AG04450 (cell line): Measurements from ENCODE around the gene TSPAN15. TPM values are rescaled to one million over a fixed set of nuclear protein-coding genes. Genes with fewer than 3 reads are reported as not detected.
A peak's percentile ranks its signal among the peaks of the same experiment; 100 is the strongest.
"Not testable (repeated sequence)": the region's sequence is repeated elsewhere in the genome, so short reads cannot be mapped to it uniquely, and the experiment has no call there.

Source experiments
- CTCF ChIA-PET: fragments of 300-600, 350-600 bp; formaldehyde crosslinking; extraction: SDS; loops from one replicate; lab custom pipeline; 2022; ENCODE audit warnings: antibody characterized with exemption, inconsistent platforms; lab: Charles Lee
- POLR2A ChIA-PET: fragments of 350-600 bp; formaldehyde crosslinking; extraction: SDS; loops from one replicate; lab custom pipeline; 2021; ENCODE audit warnings: antibody characterized with exemption, inconsistent platforms; lab: Yijun Ruan, JAX
- DNase-seq: peaks from one replicate; pipeline ENCODE4 v3.0.0-alpha.2; 2011; ENCODE audit warnings: low read depth, low spot score
- H3K27ac ChIP-seq: one replicate; pipeline ENCODE4 v1.5.1; 2012; ENCODE audit warnings: low read depth, low read length, control low read depth
- H3K27me3 ChIP-seq: one replicate; pipeline ENCODE4 v1.6.0; 2012; ENCODE audit warnings: low read length; ENCODE audit not compliant: control insufficient read depth, insufficient read depth
- H3K4me3 ChIP-seq: 2 replicates; pipeline ENCODE4 v1.5.1; 2011; ENCODE audit warnings: mild to moderate bottlenecking, low read depth, low read length, control low read depth
- H3K9me3 ChIP-seq: 2 replicates; pipeline ENCODE4 v1.5.1; 2012; ENCODE audit warnings: low read length; ENCODE audit not compliant: control insufficient read depth, insufficient read depth
- polyA plus RNA-seq: library from polyadenylated mRNA; depleted of rRNA; stranded (reverse); fragments of >200 nt; gene quantifications from 2 replicates; pipeline ENCODE4 v1.2.3, GENCODE V29; 2011
- TF ChIP-seq, protein P1 (sequence below): IDR thresholded peaks from 2 replicates; pipeline ENCODE4 v1.5.1; 2011; ENCODE audit warnings: low read depth, low read length, control low read depth, inconsistent platforms

The TSPAN15 gene
- polyA plus RNA-seq, 1 experiment: 0.38 TPM

GRCh38 chr10:69446650-69447151 is 4.6 kb upstream of the TSPAN15 start:
- H3K27me3 ChIP-seq: peaks cover 3% of the 10 kb centered on the region
- ChIA-PET CTCF (interaction anchor here (1.0 to 1.6 kb wide), 3 partner anchors 11 to 38 kb away, joined by 4 to 9 read pairs (median 4); no protein-coding TSS in a partner anchor), POLR2A (interaction anchor here (0.6 to 1.1 kb wide), 5 partner anchors 10 to 499 kb away, joined by 3 to 8 read pairs (median 3); no protein-coding TSS in a partner anchor)
- no peak overlapping the region for H3K27ac ChIP-seq
- TF ChIP-seq, protein P1, sequence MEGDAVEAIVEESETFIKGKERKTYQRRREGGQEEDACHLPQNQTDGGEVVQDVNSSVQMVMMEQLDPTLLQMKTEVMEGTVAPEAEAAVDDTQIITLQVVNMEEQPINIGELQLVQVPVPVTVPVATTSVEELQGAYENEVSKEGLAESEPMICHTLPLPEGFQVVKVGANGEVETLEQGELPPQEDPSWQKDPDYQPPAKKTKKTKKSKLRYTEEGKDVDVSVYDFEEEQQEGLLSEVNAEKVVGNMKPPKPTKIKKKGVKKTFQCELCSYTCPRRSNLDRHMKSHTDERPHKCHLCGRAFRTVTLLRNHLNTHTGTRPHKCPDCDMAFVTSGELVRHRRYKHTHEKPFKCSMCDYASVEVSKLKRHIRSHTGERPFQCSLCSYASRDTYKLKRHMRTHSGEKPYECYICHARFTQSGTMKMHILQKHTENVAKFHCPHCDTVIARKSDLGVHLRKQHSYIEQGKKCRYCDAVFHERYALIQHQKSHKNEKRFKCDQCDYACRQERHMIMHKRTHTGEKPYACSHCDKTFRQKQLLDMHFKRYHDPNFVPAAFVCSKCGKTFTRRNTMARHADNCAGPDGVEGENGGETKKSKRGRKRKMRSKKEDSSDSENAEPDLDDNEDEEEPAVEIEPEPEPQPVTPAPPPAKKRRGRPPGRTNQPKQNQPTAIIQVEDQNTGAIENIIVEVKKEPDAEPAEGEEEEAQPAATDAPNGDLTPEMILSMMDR: no peak
- no peaks in the 10 kb centered on the region; the same call in 1 of the 2 replicates for H3K9me3 ChIP-seq
- H3K4me3 ChIP-seq: no peak overlapping the region
- peak; percentile 37 for DNase-seq

- Histone ChIP-seq H3K4me3 (no peak overlapping the region), H3K27me3 (peaks cover 19% of the 10 kb centered on the region), H3K9me3 (no peaks in the 10 kb centered on the region; the same call in 1 of the 2 replicates), H3K27ac (no peak overlapping the region)
- no peak for DNase-seq
- POLR2A ChIA-PET: no interaction called here
- CTCF ChIA-PET: interaction anchor here (1.3 kb wide), 1 partner anchor 21 kb away, joined by 3 read pairs; no protein-coding TSS in a partner anchor
- TF ChIP-seq, protein P1: peak; percentile 45
Observed at GRCh38 chr10:69449841-69450240, 1.4 kb upstream of the TSPAN15 start.

DNA sequence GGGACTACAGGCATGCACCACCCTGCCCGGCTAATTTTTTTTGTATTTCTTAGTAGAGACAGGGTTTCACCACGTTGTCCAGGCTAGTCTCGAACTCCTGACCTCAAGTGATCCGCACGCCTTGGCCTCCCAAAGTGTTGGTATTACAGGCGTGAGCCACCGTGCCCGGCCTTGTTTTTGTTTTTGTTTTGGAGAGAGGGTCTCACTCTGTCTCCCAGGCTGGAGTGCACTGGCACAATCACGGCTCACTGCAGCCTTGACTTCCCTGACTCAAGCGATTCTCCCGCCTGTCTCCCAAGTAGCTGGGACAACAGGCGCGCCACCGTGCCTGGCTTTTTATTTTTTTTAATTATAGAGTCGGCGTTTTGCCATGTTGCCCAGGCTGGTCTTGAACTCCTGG is 870 bp upstream of the TSPAN15 start:
- POLR2A ChIA-PET, DNase-seq, H3K4me3 ChIP-seq, H3K9me3 ChIP-seq, H3K27ac ChIP-seq: not testable (repeated sequence)
- CTCF ChIA-PET: interaction anchor here (1.3 kb wide), 1 partner anchor 21 kb away, joined by 3 read pairs; no protein-coding TSS in a partner anchor
- H3K27me3 ChIP-seq: peaks cover 19% of the 10 kb centered on the region

DNA sequence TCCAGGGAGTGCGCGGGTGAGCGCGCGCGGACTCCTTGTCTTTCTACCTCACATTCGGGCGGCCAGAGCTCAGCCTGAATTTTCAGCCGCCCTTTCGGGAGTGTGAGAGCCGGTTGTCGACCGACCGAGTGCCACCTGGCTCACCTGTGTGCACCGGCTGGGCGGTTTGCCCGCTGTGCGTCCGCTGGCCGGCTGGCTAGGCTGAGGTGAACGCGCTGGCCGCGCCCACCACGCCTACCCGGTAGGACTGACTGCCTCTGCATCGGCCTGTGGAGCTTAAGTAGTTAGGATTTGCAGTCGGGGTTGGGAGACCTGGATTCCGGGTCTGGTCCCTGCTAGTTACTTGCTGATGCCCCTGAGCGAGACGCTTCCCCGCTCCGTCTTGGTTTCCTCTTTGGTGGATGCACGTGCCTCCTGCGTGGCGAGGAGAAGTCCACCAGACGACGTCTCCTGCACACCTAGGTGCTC is 553 bp downstream of the TSPAN15 start:
- Histone ChIP-seq H3K27ac (no peak overlapping the region), H3K27me3 (peaks cover 19% of the 10 kb centered on the region), H3K4me3 (peak overlapping the region; percentile 50), H3K9me3 (no peaks in the 10 kb centered on the region; the same call in 1 of the 2 replicates)
- CTCF ChIA-PET: interaction anchor here (0.6 kb wide), 1 partner anchor 24 kb away, joined by 3 read pairs; no protein-coding TSS in a partner anchor
- TF ChIP-seq, protein P1: no peak
- POLR2A ChIA-PET: no interaction called here
- no peak for DNase-seq

GRCh38 chr10:69452676-69453415 is 1.6 kb downstream of the TSPAN15 start:
- Histone ChIP-seq H3K9me3 (no peaks in the 10 kb centered on the region; the same call in 1 of the 2 replicates), H3K4me3 (no peak overlapping the region), H3K27me3 (peaks cover 19% of the 10 kb centered on the region), H3K27ac (no peak overlapping the region)
- no peak for DNase-seq
- POLR2A ChIA-PET: no interaction called here
- CTCF ChIA-PET: interaction anchor here (0.5 kb wide), 1 partner anchor 26 kb away, joined by 3 read pairs; no protein-coding TSS in a partner anchor
- TF ChIP-seq, protein P1: no peak
